TTC549 (cell line): ENCODE results near the gene KRTAP3-1.
"Not testable (repeated sequence)": the region's sequence is repeated elsewhere in the genome, so short reads cannot be mapped to it uniquely, and the experiment has no call there.

Experiments
- FAIRE-seq: peaks from 2 replicates; lab custom pipeline; 2012; peaks lifted over from hg19 to GRCh38; lab: Jason Lieb, UNC

KRTAP3-1 gene

GRCh38 chr17:41008811-41009210 lies at the start of gene KRTAP3-1:
Gene KRTAP3-1 (minus strand): TSS chr17:41009128. CDS start chr17:41009074, 54 bp downstream.
- FAIRE-seq = no peak

- FAIRE-seq = no peak
Measured at GRCh38 chr17:41057547-41057946, 48.6 kb upstream of the KRTAP3-1 start.

GRCh38 chr17:41055130-41055529 lies 46.2 kb upstream of the KRTAP3-1 start, which contains the start of gene KRTAP2-2:
Gene KRTAP2-2 (minus strand): TSS chr17:41055230. CDS start chr17:41055211, 19 bp downstream.
- FAIRE-seq = not testable (repeated sequence)

GRCh38 chr17:41054556-41054955 lies 45.6 kb upstream of the KRTAP3-1 start:
- not testable (repeated sequence) for FAIRE-seq

GRCh38 chr17:41054025-41054424 lies 45.1 kb upstream of the KRTAP3-1 start:
- no peak for FAIRE-seq

- no peak for FAIRE-seq
Measured at GRCh38 chr17:41052566-41052965, 43.6 kb upstream of the KRTAP3-1 start.

- FAIRE-seq = no peak
Measured at GRCh38 chr17:41049110-41049509, 40.2 kb upstream of the KRTAP3-1 start.

GRCh38 chr17:41048441-41048840 lies 39.5 kb upstream of the KRTAP3-1 start:
- no peak for FAIRE-seq

GRCh38 chr17:41046735-41047465 lies 38.0 kb upstream of the KRTAP3-1 start, which contains the start of gene KRTAP2-1:
Gene KRTAP2-1 (minus strand): TSS chr17:41047316. CDS start chr17:41047267, 49 bp downstream.
- FAIRE-seq = not testable (repeated sequence)

- FAIRE-seq = no peak
Measured at GRCh38 chr17:41042953-41043352, 34.0 kb upstream of the KRTAP3-1 start.

- FAIRE-seq = not testable (repeated sequence)
Measured at GRCh38 chr17:41040783-41041571, 32.0 kb upstream of the KRTAP3-1 start, which contains the start of gene KRTAP1-1. Gene KRTAP1-1 (minus strand): TSS chr17:41041450. CDS start chr17:41041397, 53 bp downstream.

- no peak for FAIRE-seq
Measured at GRCh38 chr17:41037853-41038350, 29.0 kb upstream of the KRTAP3-1 start.

GRCh38 chr17:41034346-41034935 lies 25.5 kb upstream of the KRTAP3-1 start, which contains the start of gene KRTAP1-3:
Gene KRTAP1-3 (minus strand): TSS chr17:41034874. CDS start chr17:41034821, 53 bp downstream.
- not testable (repeated sequence) for FAIRE-seq

GRCh38 chr17:41029633-41030245 lies 20.8 kb upstream of the KRTAP3-1 start, which contains the start of gene KRTAP1-4:
Gene KRTAP1-4 (minus strand): TSS chr17:41030195. CDS start chr17:41030078, 117 bp downstream.
- no peak for FAIRE-seq

GRCh38 chr17:41026715-41027471 lies 18.0 kb upstream of the KRTAP3-1 start, which contains the start of gene KRTAP1-5:
Gene KRTAP1-5 (minus strand): TSS chr17:41027208. CDS start chr17:41027155, 53 bp downstream.
- FAIRE-seq = no peak

GRCh38 chr17:41024697-41025096 lies 15.8 kb upstream of the KRTAP3-1 start:
- no peak for FAIRE-seq

GRCh38 chr17:41020336-41020735 lies 11.4 kb upstream of the KRTAP3-1 start:
- FAIRE-seq = no peak

- FAIRE-seq = no peak
Measured at GRCh38 chr17:41019415-41019814, 10.5 kb upstream of the KRTAP3-1 start.

GRCh38 chr17:41018541-41018940 lies 9.6 kb upstream of the KRTAP3-1 start:
- FAIRE-seq = no peak

GRCh38 chr17:41016578-41017215 lies 7.8 kb upstream of the KRTAP3-1 start:
- FAIRE-seq = no peak
